Left ventricle myocardium inferior (tissue), 1 donor: ENCODE results near the gene MAN2B2. TPM values are rescaled to one million over a fixed set of nuclear protein-coding genes. Genes with fewer than 3 reads are reported as not detected.

Experiments
- DNase-seq: peaks from one replicate; pipeline ENCODE4 v3.0.0-alpha.2; 2020
- H3K27ac ChIP-seq: fragments of 200-600 bp; replicated peaks from 2 replicates; pipeline ENCODE4 v1.8.0; 2021
- H3K27me3 ChIP-seq: fragments of 200-600 bp; 2 replicates; pipeline ENCODE4 v1.8.0; 2021; ENCODE audit warnings: low read depth
- H3K36me3 ChIP-seq: fragments of 200-600 bp; 2 replicates; pipeline ENCODE4 v1.8.0; 2021
- H3K4me1 ChIP-seq: fragments of 200-600 bp; 2 replicates; pipeline ENCODE4 v1.8.0; 2021
- H3K4me3 ChIP-seq: fragments of 200-600 bp; 2 replicates; pipeline ENCODE4 v1.8.0; 2021; ENCODE audit warnings: mild to moderate bottlenecking, moderate library complexity
- H3K9me3 ChIP-seq: fragments of 200-600 bp; replicated peaks from 2 replicates; pipeline ENCODE4 v1.8.0; 2021
- intact Hi-C: fragments of 100-400 bp; cut with micrococcal nuclease; formaldehyde crosslinking; loops from one replicate; pipeline ENCODE4 v1.11.0; 2022
- total RNA-seq: library from RNA; stranded (reverse); fragmentation: NEBNext Ultra II Directional; extraction: Animal tissue kit (Norgen Biotek cat#: 25700); gene quantifications from one replicate; pipeline ENCODE4 v1.2.1, GENCODE V29; 2021
- TF ChIP-seq, protein P1 (sequence below): fragments of 200-600 bp; IDR thresholded peaks from 2 replicates; pipeline ENCODE4 v1.8.0; 2021; ENCODE audit warnings: antibody characterized with exemption, mild to moderate bottlenecking, borderline replicate concordance
- donor health status: DM: no; HTN: yes; CAD: no; lungs with severe emphysema.

MAN2B2 gene
- total RNA-seq, 1 donor from 2014 or later, result 18.5 TPM

DNA sequence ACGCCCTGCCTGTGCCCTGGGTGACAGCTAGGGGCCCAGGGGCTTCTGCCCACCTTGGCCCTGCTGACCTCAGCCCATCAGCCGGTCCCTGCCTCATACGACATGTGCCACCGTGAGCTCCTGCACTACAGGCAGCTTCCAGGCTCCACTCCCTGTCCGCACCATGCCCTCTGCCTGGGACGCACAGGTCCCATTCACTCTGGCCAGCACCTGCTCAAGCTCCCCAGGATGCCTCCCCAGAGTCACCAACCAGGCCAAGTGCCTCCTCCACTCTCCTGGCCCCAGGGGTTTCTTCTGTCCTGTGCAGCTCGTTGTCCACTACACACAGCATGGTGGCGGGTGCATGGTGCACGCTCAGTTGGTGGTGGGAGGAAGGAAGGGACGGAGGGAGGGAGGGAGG, 45.3 kb downstream of the MAN2B2 start:
- TF ChIP-seq, protein P1, sequence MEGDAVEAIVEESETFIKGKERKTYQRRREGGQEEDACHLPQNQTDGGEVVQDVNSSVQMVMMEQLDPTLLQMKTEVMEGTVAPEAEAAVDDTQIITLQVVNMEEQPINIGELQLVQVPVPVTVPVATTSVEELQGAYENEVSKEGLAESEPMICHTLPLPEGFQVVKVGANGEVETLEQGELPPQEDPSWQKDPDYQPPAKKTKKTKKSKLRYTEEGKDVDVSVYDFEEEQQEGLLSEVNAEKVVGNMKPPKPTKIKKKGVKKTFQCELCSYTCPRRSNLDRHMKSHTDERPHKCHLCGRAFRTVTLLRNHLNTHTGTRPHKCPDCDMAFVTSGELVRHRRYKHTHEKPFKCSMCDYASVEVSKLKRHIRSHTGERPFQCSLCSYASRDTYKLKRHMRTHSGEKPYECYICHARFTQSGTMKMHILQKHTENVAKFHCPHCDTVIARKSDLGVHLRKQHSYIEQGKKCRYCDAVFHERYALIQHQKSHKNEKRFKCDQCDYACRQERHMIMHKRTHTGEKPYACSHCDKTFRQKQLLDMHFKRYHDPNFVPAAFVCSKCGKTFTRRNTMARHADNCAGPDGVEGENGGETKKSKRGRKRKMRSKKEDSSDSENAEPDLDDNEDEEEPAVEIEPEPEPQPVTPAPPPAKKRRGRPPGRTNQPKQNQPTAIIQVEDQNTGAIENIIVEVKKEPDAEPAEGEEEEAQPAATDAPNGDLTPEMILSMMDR, result no peak
- intact Hi-C loops, result no loop called here

DNA sequence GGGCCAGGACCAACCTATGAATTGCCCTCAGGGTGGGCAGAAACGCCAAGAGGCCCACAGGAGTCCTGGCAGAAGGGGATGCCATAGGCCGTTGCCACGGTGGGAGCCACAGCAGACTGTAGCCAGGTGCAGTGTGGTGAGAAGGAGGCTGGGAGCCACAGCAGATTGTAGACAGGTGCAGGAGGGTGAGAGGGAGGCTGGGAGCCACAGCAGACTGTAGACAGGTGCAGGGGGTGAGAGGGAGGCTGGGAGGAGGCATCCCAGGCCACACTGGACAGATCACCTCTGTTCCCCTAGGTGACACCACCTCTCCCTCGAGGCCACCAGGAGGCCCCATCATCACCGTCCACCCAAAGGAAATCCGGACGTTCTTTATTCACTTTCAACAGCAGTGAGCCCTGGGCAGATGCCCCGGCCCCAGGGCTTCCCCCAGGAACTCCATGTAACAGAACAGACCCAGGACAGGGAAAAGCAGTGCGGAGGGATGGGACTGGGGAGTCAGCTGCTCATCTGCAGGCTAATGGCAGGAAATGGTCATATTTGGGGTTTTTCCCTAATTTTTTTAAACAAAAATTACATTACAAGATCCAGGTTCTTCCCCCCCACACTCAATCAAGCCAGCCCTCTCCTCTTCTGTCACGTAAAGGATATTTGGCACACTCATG, 46.0 kb downstream of the MAN2B2 start:
- Histone ChIP-seq H3K36me3 (peaks cover 37% of the 10 kb centered on the region), H3K27me3 (no peaks in the 10 kb centered on the region), H3K27ac (no peak overlapping the region), H3K4me3 (no peak overlapping the region), H3K4me1 (no peaks in the 10 kb centered on the region), H3K9me3 (no peaks in the 10 kb centered on the region)
- TF ChIP-seq, protein P1, result no peak
- DNase-seq, result no peak
- intact Hi-C loops, result no loop called here

More for the DNA sequence above, 45.3 kb downstream of the MAN2B2 start:
- Histone ChIP-seq H3K4me3 (no peak overlapping the region), H3K4me1 (no peaks in the 10 kb centered on the region), H3K27me3 (no peaks in the 10 kb centered on the region), H3K27ac (no peak overlapping the region), H3K9me3 (no peaks in the 10 kb centered on the region), H3K36me3 (peaks cover 44% of the 10 kb centered on the region)
- DNase-seq, result no peak

DNA sequence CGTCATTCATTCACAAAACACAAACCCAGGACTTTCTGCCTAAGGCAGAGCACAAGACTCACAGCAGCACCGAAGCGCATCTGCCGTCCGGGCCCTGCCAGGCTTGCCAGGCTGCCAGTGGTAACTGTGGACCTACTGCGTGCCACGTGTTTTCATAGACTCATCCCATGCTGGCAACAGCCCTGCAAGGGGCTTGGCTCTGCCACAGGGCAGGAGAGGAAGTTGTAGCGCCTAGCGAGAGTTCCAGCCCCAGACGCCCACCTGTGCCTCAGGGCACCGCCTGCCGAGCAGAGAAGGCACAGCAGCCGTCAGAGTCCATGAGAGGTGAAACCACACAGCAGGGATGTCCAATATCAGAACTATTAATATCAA, 46.6 kb downstream of the MAN2B2 start:
- Histone ChIP-seq H3K27ac (no peak overlapping the region), H3K4me3 (no peak overlapping the region), H3K9me3 (no peaks in the 10 kb centered on the region), H3K36me3 (peaks cover 32% of the 10 kb centered on the region), H3K27me3 (no peaks in the 10 kb centered on the region), H3K4me1 (no peaks in the 10 kb centered on the region)
- no peak for DNase-seq
- TF ChIP-seq, protein P1, result no peak
- intact Hi-C loops, result no loop called here

DNA sequence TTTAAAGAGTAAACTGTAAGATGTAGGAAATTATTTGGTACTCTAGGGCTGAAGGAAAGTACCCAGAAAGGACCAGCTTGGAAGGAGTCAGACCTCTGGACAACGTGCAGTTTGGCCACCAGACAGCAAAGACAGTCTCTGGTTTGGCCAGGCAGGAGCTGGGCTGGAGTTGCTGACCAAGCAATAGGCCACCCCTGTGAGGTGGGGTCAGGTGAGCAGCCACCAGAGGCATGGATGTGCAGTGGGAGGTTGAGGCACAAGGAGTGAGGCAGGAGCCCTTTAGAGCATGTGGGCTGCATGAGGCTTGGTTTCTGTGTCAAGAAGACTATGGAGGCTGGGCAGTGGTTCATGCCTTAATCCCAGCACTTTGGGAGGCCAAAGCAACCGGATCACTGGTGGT, 47.8 kb downstream of the MAN2B2 start:
- TF ChIP-seq, protein P1, result no peak
- intact Hi-C loops, result no loop called here
- Histone ChIP-seq H3K9me3 (no peaks in the 10 kb centered on the region), H3K36me3 (peaks cover 24% of the 10 kb centered on the region), H3K4me1 (no peaks in the 10 kb centered on the region), H3K27ac (no peak overlapping the region), H3K27me3 (no peaks in the 10 kb centered on the region), H3K4me3 (no peak overlapping the region)
- no peak for DNase-seq

DNA sequence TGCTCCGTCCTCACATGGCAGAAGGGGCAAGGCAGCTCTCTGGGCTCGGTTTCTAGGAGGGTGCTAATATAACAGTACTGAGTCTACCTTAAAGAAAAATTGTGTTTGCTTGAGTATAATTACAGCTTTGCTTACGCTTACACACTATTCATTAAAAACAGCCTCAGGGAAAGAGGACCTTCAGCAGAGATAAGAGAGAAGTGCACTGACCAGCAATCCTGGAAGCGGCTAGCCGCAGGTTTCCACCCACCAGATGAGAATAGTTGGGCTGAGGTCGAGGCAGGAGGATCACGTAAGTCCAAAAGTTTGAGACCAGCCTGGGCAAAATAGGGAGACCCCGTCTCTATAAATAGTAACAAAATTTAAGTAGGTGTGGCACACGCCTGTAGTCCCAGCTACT, 50.3 kb downstream of the MAN2B2 start:
- intact Hi-C loops, result no loop called here
- no peaks in the 10 kb centered on the region for H3K4me1 ChIP-seq

More for the DNA sequence above, 50.3 kb downstream of the MAN2B2 start:
- TF ChIP-seq, protein P1, result no peak
- Histone ChIP-seq H3K36me3 (peaks cover 1% of the 10 kb centered on the region), H3K27ac (no peak overlapping the region), H3K4me3 (no peak overlapping the region), H3K27me3 (no peaks in the 10 kb centered on the region), H3K9me3 (no peaks in the 10 kb centered on the region)
- no peak for DNase-seq
